Measurements from ENCODE around the gene POU2F3.

The POU2F3 gene

GRCh38 chr11:120209746-120210625, 30.0 kb upstream of the POU2F3 start:
- in situ Hi-C loops (cut with MboI; ENCODE audit: low pct_unique_long_range_greater_than_20kb, low sequenced_read_pairs), result no loop called here
- no peak for DNase-seq

DNA sequence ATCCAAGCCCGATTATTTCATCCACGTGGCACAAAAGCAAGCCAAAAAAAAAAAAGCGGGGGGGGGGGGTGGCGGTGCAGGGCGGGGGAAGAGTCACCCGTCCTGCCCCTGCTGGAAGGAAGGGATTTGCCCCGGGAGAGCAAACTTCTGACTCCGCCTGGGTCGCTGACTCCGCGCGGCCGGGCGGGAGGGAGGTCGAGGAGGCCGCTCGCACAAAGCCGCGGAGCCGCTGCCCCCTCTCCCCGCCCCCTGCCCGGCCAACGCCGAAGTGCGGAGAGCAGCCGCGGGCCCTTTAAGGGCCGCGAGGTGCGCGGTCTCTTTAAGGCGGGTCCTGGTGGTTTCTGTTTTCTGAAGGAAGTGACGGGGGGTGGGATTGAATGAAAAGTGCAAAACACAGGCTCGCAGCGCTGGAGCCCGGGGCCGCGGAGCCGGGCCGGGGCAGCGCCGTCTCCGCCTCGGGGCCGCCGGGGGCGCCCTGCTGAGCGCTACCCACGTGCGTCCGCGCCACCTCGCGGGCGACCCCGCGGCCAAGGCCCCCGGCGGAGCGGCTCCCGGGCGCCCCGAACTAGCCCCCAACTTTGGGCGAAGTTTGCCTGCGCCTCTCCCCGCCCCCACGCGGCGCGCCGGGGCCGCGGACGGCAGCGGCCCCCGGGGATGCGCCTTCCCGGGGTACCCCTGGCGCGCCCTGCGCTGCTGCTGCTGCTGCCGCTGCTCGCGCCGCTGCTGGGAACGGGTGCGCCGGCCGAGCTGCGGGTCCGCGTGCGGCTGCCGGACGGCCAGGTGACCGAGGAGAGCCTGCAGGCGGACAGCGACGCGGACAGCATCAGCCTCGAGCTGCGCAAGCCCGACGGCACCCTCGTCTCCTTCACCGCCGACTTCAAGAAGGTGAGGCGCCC, 29.1 kb upstream of the POU2F3 start, which contains the start of gene OAF:
TSS of gene OAF (plus strand) at position 407 of the 896 bp plus-strand sequence. CDS start at position 655, 248 bp downstream.
- peak; percentile 87 for DNase-seq
- in situ Hi-C loops (cut with MboI; ENCODE audit: low pct_unique_long_range_greater_than_20kb, low sequenced_read_pairs), result no loop called here

- in situ Hi-C loops (cut with MboI; ENCODE audit: low pct_unique_long_range_greater_than_20kb, low sequenced_read_pairs), result no loop called here
- DNase-seq, result peak; percentile 21
These were observed 28.2 kb upstream of the POU2F3 start for GRCh38 chr11:120211522-120212258.

GRCh38 chr11:120212259-120212878, 27.6 kb upstream of the POU2F3 start:
- no peak for DNase-seq
- in situ Hi-C loops (cut with MboI; ENCODE audit: low pct_unique_long_range_greater_than_20kb, low sequenced_read_pairs), result no loop called here

GRCh38 chr11:120212926-120213325, 27.0 kb upstream of the POU2F3 start:
- in situ Hi-C loops (cut with MboI; ENCODE audit: low pct_unique_long_range_greater_than_20kb, low sequenced_read_pairs), result no loop called here

GRCh38 chr11:120214581-120214980, 25.4 kb upstream of the POU2F3 start:
- in situ Hi-C loops (cut with MboI; ENCODE audit: low pct_unique_long_range_greater_than_20kb, low sequenced_read_pairs), result no loop called here

More at GRCh38 chr11:120212926-120213325, 27.0 kb upstream of the POU2F3 start:
- no peak for DNase-seq

GRCh38 chr11:120215634-120216033, 24.3 kb upstream of the POU2F3 start:
- in situ Hi-C loops (cut with MboI; ENCODE audit: low pct_unique_long_range_greater_than_20kb, low sequenced_read_pairs), result no loop called here
- DNase-seq, result no peak

More at GRCh38 chr11:120214581-120214980, 25.4 kb upstream of the POU2F3 start:
- DNase-seq, result no peak

- in situ Hi-C loops (cut with MboI; ENCODE audit: low pct_unique_long_range_greater_than_20kb, low sequenced_read_pairs), result no loop called here
- no peak for DNase-seq
These were observed 23.4 kb upstream of the POU2F3 start for GRCh38 chr11:120216426-120217102.

DNA sequence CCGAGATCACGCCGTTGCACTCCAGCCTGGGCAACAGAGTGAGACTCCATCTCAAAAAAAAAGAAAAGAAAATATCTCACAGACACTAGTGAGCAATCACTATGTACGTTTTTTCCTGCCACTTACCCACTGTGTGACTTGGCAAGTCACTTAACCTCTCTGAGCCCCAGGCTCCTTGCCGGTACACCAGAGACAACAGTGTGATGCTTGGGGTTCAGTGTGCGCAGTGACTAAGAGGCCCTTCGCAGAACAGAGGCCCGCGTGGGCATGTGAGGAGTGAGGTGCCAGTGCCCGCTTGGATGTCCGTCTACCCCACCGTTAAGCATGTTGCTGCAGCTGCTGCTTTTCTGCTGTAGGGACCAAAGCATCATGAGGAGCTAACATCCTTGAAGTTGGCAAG, 22.4 kb upstream of the POU2F3 start:
- in situ Hi-C loops (cut with MboI; ENCODE audit: low pct_unique_long_range_greater_than_20kb, low sequenced_read_pairs), result no loop called here
- DNase-seq, result no peak

DNA sequence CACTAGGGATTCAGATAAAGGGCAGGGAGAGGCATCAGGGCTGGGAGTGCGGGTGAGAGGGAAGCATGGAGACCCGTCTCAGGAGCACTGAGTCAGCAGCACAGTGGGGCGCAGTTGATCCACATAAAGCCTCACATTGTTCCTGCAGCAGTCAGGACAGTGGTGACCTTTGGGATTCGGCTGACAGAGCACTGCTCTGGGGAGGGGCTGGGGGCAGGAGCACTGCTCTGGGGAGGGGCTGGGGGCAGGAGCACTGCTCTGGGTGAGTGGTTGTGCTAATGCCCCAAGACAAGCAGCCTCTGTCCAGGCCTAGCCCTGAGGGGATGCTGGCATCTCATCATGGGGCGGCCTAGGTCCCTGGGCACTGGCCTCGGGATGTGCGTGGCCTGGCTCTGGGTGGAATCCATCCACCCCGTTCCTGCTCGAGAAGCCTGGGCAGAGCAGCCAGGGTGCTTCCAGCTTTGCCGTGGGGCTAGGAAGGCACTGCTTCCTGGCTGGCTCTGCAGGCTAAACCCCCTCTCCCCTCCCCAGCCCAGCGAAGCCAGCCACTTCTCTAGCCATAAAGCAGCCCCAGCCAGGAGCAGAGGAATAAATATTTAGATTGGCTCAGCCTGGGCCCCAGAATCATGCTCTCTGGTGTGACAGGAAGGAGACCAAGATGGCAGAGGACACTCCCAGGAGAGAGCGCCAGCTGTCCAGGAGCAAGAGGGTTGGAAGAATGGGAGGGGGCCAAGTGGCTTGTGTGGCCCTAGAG, 21.8 kb upstream of the POU2F3 start:
- DNase-seq, result no peak
- in situ Hi-C loops (cut with MboI; ENCODE audit: low pct_unique_long_range_greater_than_20kb, low sequenced_read_pairs), result no loop called here

DNA sequence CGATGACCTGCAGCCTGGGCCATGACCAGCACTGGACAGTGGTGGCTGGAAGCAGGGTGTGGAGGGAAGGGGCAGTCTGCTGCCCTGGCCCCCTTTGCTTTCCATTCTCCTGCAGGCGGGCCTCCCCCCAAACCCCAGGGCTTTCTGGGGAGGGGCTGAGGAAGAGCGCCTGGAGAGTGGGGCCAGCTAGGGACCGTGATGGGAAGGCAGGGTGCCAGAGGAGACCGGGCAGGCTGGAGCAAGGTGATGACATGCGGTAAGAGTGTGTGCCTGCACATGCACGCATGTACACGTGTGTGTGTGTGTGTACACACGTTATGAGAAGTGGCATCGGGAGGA, 21.3 kb upstream of the POU2F3 start:
- in situ Hi-C loops (cut with MboI; ENCODE audit: low pct_unique_long_range_greater_than_20kb, low sequenced_read_pairs), result no loop called here
- DNase-seq, result no peak

DNA sequence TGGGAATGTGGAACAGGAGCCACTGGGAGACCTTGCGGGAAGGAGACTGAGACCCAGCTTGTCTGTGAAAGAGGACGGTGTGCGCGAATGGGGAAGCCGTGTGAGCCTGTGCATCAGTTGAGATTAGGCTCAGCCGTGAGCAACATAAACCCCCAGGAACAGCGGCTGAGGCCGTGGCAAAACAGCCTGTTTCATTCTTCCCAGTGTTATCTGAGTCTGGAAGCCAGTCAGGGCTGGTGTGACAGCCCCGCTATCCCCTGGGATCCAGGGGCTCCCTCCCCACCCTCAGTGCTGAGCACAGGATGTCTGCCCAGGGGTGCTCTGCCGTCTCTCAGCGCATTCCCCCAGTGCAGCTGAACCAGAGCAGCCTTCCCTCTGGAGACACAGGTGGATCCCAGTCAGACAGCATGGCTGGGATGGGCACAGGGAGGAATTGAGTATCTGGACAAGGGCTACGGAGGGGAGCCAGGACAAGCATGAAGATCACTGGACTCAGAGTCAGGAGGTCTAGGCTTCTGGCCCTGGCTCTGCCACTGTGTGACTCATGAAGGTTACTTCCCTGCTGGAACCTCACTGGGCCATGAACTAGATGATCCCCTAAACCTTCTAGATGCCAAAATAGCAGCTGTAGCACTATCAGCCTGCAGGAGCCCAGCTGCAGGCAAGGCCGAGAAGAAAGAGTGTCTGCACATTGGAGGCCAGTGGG, 20.6 kb upstream of the POU2F3 start:
- in situ Hi-C loops (cut with MboI; ENCODE audit: low pct_unique_long_range_greater_than_20kb, low sequenced_read_pairs), result no loop called here
- no peak for DNase-seq

DNA sequence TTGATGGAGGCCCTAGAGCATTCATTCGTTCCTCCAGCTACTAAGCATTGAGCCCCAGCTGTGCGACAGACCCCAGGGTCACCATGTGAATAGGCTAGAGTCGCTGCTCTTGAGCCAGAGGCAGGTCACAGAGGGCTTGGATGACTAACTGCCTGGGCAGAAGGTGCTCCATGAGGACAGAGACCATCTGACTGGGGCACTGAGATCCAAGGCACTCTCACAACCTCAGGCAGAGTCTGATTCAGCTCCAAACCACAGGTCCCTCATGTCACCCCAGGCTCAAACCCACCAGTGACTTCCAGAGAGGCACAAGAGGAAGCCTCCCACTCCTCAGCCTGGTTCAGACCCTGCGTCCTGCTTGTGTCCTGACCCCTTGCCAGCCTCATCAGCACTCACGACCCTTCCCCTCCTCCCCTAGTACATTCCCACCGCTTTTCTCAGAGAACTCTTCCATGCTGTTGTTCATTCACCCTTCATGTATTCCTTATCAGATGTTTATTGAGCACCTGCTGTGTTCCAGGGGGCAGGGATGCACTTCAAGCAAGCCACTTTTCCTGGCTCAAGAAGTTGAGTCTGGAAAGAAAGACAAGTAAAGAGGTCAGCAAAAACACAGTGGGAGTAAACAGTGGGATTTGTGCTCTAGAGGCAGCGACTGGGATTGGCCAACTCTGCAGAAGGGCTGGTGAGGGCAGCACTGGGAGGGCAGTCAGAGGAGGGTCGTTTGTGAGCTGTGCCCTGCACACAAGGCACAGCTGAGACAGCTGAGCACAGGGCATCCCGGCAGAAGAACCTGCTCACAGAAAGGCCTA, 19.8 kb upstream of the POU2F3 start:
- no peak for DNase-seq
- in situ Hi-C loops (cut with MboI; ENCODE audit: low pct_unique_long_range_greater_than_20kb, low sequenced_read_pairs), result loop anchor here (10.0 kb wide), 1 partner anchor 45 kb away; no protein-coding TSS in a partner anchor

GRCh38 chr11:120220747-120221037, 19.2 kb upstream of the POU2F3 start:
- in situ Hi-C loops (cut with MboI; ENCODE audit: low pct_unique_long_range_greater_than_20kb, low sequenced_read_pairs), result loop anchor here (10.0 kb wide), 1 partner anchor 46 kb away; no protein-coding TSS in a partner anchor
- DNase-seq, result no peak

GRCh38 chr11:120221115-120221752, 18.7 kb upstream of the POU2F3 start:
- DNase-seq, result no peak
- in situ Hi-C loops (cut with MboI; ENCODE audit: low pct_unique_long_range_greater_than_20kb, low sequenced_read_pairs), result loop anchor here (10.0 kb wide), 1 partner anchor 46 kb away; no protein-coding TSS in a partner anchor

DNA sequence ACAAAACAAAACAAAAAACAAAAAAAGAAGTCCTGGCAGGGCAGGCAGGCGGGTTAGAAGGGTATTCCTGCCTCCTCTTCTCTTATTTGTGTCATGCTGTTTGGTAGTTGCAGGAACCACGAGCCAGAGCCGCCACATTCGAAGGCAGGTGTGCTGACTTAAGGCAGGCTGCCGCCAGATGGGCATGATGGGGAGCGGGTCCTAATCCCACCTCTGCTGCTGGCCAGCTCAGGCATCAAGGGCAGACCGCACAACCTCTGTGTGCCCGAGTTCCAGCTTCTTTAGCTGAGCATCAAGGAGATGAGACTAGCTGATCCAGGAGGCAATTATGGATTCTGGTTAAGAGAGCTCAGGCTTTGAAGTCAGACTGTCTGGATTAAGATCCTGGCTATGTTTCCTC, 17.0 kb upstream of the POU2F3 start:
- DNase-seq, result no peak
- in situ Hi-C loops (cut with MboI; ENCODE audit: low pct_unique_long_range_greater_than_20kb, low sequenced_read_pairs), result loop anchor here (10.0 kb wide), 1 partner anchor 48 kb away; no protein-coding TSS in a partner anchor
